HepG2 (cell line): ENCODE data around the gene PPP1R9A. TPM values are rescaled to one million over a fixed set of nuclear protein-coding genes. Genes with fewer than 3 reads are reported as not detected.

Experiments
- ATAC-seq: fragments of 200-7000 bp; cut with Tn5 transposase; 3 replicates; pipeline ENCODE4 v1.9.1; 2020; ENCODE audit warnings: mild to moderate bottlenecking, moderate library complexity
- BruUV-seq: library from RNA; stranded (reverse); fragments of 400-500 nt; replicated peaks from 2 replicates; lab custom pipeline; 2021; lab: Mats Ljungman, UMichigan
- CTCF ChIA-PET: fragments of 300-600 bp; formaldehyde crosslinking; extraction: SDS; loops from one replicate; lab custom pipeline; 2021; ENCODE audit warnings: low total read pairs, inconsistent platforms, low intra/inter-chr PET ratio; lab: Yijun Ruan, JAX
- POLR2A ChIA-PET: fragments of 350-600 bp; sonication (Branson Sonifier 250); formaldehyde crosslinking; loops from one replicate; lab custom pipeline; 2020; ENCODE audit warnings: antibody characterized with exemption, inconsistent platforms; lab: Yijun Ruan, JAX
- DNase-seq: peaks from one replicate; pipeline ENCODE4 v3.0.0-alpha.2; 2015; ENCODE audit warnings: low spot score
- FAIRE-seq: peaks from 3 replicates; lab custom pipeline; 2011; peaks lifted over from hg19 to GRCh38; lab: Jason Lieb, UNC
- H2AFZ ChIP-seq: one replicate; pipeline ENCODE4 v1.6.1; 2011; ENCODE audit warnings: low read length, inconsistent platforms
- H3K27ac ChIP-seq: fragments of 300-600 bp; 3 replicates; pipeline ENCODE4 v1.8.0; 2011; ENCODE audit warnings: mixed run types, mild to moderate bottlenecking, mixed read lengths, low read length, inconsistent platforms; ENCODE audit not compliant: insufficient read depth; ENCODE audit errors: extremely low read length
- H3K27me3 ChIP-seq, 2 experiments: fragments of 200-600 bp in 1 of 2; 2 replicates in 1 of 2; 3 replicates in 1 of 2; pipeline versions ENCODE4 v1.6.0 to v1.8.0; 2011; ENCODE audit warnings: low read length in 2 of 2, mild to moderate bottlenecking in 2 of 2, moderate library complexity in 2 of 2, inconsistent platforms in 1 of 2; ENCODE audit not compliant: insufficient read depth in 2 of 2, control insufficient read depth in 1 of 2
- H3K36me3 ChIP-seq, 2 experiments: fragments of 200-600 bp in 1 of 2; replicated peaks in 1 of 2; 2 replicates in 1 of 2; 3 replicates in 1 of 2; pipeline versions ENCODE4 v1.5.1 to v1.8.0; 2011; ENCODE audit warnings: low read length in 2 of 2, inconsistent platforms in 1 of 2; ENCODE audit not compliant: insufficient read depth in 2 of 2, control insufficient read depth in 1 of 2
- H3K4me1 ChIP-seq: 2 replicates; pipeline ENCODE4 v1.5.1; 2012; ENCODE audit warnings: low read length, inconsistent platforms; ENCODE audit not compliant: insufficient read depth
- H3K4me2 ChIP-seq: 2 replicates; pipeline ENCODE4 v1.6.0; 2011; ENCODE audit warnings: low read depth, low read length, inconsistent platforms
- H3K4me3 ChIP-seq, 3 experiments: fragments of 200-600 bp in 1 of 3; sonication (generic), shearing (Covaris generic) in 1 of 3; replicated peaks in 1 of 3; 2 replicates each; pipeline ENCODE4 v1.5.1; 2011 to 2016; ENCODE audit warnings: low read length in 3 of 3, inconsistent platforms in 2 of 3, low read depth in 2 of 3, mild to moderate bottlenecking in 2 of 3, control low read depth in 1 of 3, mixed read lengths in 1 of 3; ENCODE audit not compliant: insufficient read depth in 1 of 3
- H3K79me2 ChIP-seq: one replicate; pipeline ENCODE4 v1.6.1; 2011; ENCODE audit warnings: low read length, inconsistent platforms; ENCODE audit not compliant: insufficient read depth
- H3K9ac ChIP-seq: 2 replicates; pipeline ENCODE4 v1.6.0; 2011; ENCODE audit warnings: mild to moderate bottlenecking, low read depth, low read length, inconsistent platforms; ENCODE audit not compliant: insufficient read depth
- H3K9me3 ChIP-seq: 2 replicates; pipeline ENCODE4 v1.5.1; 2012; ENCODE audit warnings: mild to moderate bottlenecking, low read length
- H4K20me1 ChIP-seq: 2 replicates; pipeline ENCODE4 v1.6.0; 2011; ENCODE audit warnings: inconsistent platforms, mild to moderate bottlenecking, low read length, moderate library complexity; ENCODE audit not compliant: insufficient read depth
- IRF9 ChIP-seq: sonication (generic); formaldehyde crosslinking; IDR thresholded peaks from 2 replicates; pipeline ENCODE4 v1.8.0; 2022; ENCODE audit warnings: missing genetic modification reagents, mild to moderate bottlenecking, borderline replicate concordance
- MBD4 ChIP-seq: IDR thresholded peaks from 2 replicates; pipeline ENCODE4 v1.6.1; 2012; ENCODE audit warnings: low read length, inconsistent platforms, borderline replicate concordance
- PLSCR1 ChIP-seq: sonication (generic); formaldehyde crosslinking; IDR thresholded peaks from 2 replicates; pipeline ENCODE4 v1.5.0; 2020; ENCODE audit warnings: missing genetic modification reagents, mild to moderate bottlenecking, borderline replicate concordance
- SAP130 ChIP-seq: IDR thresholded peaks from 2 replicates; pipeline ENCODE4 v1.6.1; 2016; ENCODE audit warnings: low read depth
- SIX4 ChIP-seq: sonication (generic); formaldehyde crosslinking; IDR thresholded peaks from 2 replicates; pipeline ENCODE4 v1.4.0; 2020; ENCODE audit warnings: missing genetic modification reagents
- SOX13 ChIP-seq, 3 experiments: fragments of 450-650 bp in 1 of 3; sonication (generic) in 1 of 3; formaldehyde crosslinking in 1 of 3; IDR thresholded peaks in 2 of 3; conservative IDR thresholded peaks in 1 of 3; 2 replicates each; pipeline versions ENCODE4 v1.5.0 to v1.6.1; 2016 to 2020; ENCODE audit warnings: antibody characterized with exemption in 1 of 3, mild to moderate bottlenecking in 1 of 3, missing compliant biosample characterization in 1 of 3, missing genetic modification reagents in 1 of 3, moderate library complexity in 1 of 3
- TRAFD1 ChIP-seq: sonication (generic); formaldehyde crosslinking; IDR thresholded peaks from 2 replicates; pipeline ENCODE4 v1.5.1; 2020; ENCODE audit warnings: missing genetic modification reagents, mild to moderate bottlenecking, borderline replicate concordance
- ZFY ChIP-seq: sonication (generic); formaldehyde crosslinking; IDR thresholded peaks from 2 replicates; pipeline ENCODE4 v1.4.0; 2020; ENCODE audit warnings: missing genetic modification reagents
- ZNF205 ChIP-seq: IDR thresholded peaks from 2 replicates; pipeline ENCODE4 v1.6.1; 2018; ENCODE audit warnings: missing biosample characterization, missing genetic modification reagents
- ZNF296 ChIP-seq: sonication (generic); formaldehyde crosslinking; conservative IDR thresholded peaks from 2 replicates; pipeline ENCODE4 v1.5.0; 2020; ENCODE audit warnings: mild to moderate bottlenecking, missing genetic modification reagents
- ZNF580 ChIP-seq: IDR thresholded peaks from 2 replicates; pipeline ENCODE4 v1.6.1; 2016; ENCODE audit warnings: low read depth, borderline replicate concordance
- ZNF589 ChIP-seq: sonication (generic); formaldehyde crosslinking; conservative IDR thresholded peaks from 2 replicates; pipeline ENCODE4 v1.8.0; 2022; ENCODE audit warnings: mild to moderate bottlenecking, moderate library complexity, missing genetic modification reagents
- WGBS: methylation state at CpG from one replicate; pipeline ENCODE4 v1.1.6; 2017; ENCODE audit warnings: low lambda C conversion rate; 5-methylcytosine and 5-hydroxymethylcytosine counted together
- in situ Hi-C: cut with HindIII; loops from 2 replicates; pipeline ENCODE4 v1.10.0; 2017; ENCODE audit warnings: low pct_unique_long_range_greater_than_20kb; ENCODE audit not compliant: extremely low pct_ligation_motif_present
- intact Hi-C: fragments of 100-400 bp; cut with micrococcal nuclease; formaldehyde crosslinking; loops from one replicate; pipeline ENCODE4 v1.10.0; 2022; ENCODE audit not compliant: unreplicated experiment
- polyA plus RNA-seq, 8 experiments: library from polyadenylated mRNA; depleted of rRNA in 3 of 8; stranded (reverse) in 7 of 8; unstranded in 1 of 8; fragments of >200 nt; fragmentation: Illumina TruSeq in 4 of 8; extraction: Trizol in 4 of 8; gene quantifications; 2 replicates each; pipeline versions ENCODE4 v1.2.1 to v1.2.3, GENCODE V29; 2011 to 2016; ENCODE audit warnings: low read depth in 4 of 8, missing spikeins in 1 of 8, mixed read lengths in 1 of 8; ENCODE audit not compliant: insufficient read depth in 1 of 8
- total RNA-seq, 5 experiments: library from RNA; depleted of rRNA; stranded (reverse); fragments of >200 nt; fragmentation: Illumina TruSeq; extraction: Trizol; gene quantifications; 2 replicates each; pipeline ENCODE4 v1.2.3, GENCODE V29; 2016; ENCODE audit warnings: low read depth in 1 of 5
- TF ChIP-seq, protein P1 (sequence below): sonication (generic); formaldehyde crosslinking; IDR thresholded peaks from 2 replicates; pipeline ENCODE4 v1.4.0; 2020; ENCODE audit warnings: missing genetic modification reagents, mild to moderate bottlenecking, borderline replicate concordance
- TF ChIP-seq, protein P2 (sequence below): sonication (generic); formaldehyde crosslinking; IDR thresholded peaks from 2 replicates; pipeline ENCODE4 v1.5.0; 2020; ENCODE audit warnings: missing genetic modification reagents

Gene PPP1R9A
- total and polyA plus RNA-seq, 2 of the 13 experiments (the other 11 are each of a cell fraction or from before 2014, with no cell fraction given) = 11.4 to 31.9 TPM

DNA sequence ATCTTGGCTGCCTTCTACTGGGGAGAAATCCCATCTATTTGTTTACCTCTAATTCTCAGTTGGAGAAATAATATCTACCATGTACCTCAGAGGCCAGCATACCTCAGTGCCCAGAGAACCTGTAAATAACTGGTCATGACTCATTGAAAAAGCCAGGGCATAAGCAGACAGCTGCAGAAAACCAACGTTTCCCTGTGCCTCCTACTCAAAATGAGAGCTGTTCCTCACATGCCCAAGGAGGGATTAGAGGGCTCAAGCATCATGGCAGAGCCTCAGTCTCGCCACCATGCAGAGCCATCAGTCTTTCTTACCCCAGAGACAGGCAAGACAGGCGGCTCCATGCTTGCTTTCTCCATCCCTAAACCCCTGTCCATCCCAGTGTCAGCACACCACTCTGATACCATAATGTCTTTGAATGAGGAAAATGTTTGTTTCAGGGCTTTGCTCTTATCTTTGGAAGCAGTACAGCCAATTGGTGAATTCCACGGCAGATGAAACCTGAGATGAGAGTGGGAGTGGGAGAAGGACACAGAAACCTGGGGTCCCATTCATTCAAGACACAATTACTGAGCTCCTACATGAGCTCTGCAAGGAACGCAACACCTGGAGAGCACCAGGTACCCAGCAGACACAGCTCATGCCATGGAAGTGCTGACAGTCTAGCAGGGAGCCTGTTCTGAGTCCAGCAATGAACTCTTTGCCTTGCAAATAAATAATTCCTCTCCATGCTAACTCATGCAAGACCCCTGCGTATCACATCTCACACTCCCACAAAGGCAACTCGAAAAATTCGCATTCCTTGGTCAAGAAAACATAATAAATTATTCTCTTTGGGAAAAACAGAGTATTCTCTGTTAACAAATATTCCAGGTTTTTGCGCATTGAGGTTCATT, 395.9 kb downstream of the PPP1R9A start:
- CTCF ChIA-PET = no interaction called here
- H3K36me3 ChIP-seq = no peaks in the 10 kb centered on the region
- TF ChIP-seq IRF9 (CRISPR knock-in tag) (no peak), ZNF296 (CRISPR knock-in tag) (no peak), SIX4 (CRISPR knock-in tag) (no peak), ZNF205 (CRISPR knock-in tag) (no peak), SOX13 (IDR thresholded peaks at IDR 0.05) (no peak), SOX13 (CRISPR knock-in tag; conservative IDR thresholded peaks at IDR 0.05 in 1 of 2, IDR thresholded peaks at IDR 0.05 in 1 of 2) (no peak), ZNF589 (CRISPR knock-in tag) (no peak), ZFY (CRISPR knock-in tag) (no peak), TRAFD1 (CRISPR knock-in tag) (no peak), SAP130 (no peak), PLSCR1 (CRISPR knock-in tag) (no peak), MBD4 (no peak), ZNF580 (CRISPR knock-in tag) (no peak)
- TF ChIP-seq, protein P1, sequence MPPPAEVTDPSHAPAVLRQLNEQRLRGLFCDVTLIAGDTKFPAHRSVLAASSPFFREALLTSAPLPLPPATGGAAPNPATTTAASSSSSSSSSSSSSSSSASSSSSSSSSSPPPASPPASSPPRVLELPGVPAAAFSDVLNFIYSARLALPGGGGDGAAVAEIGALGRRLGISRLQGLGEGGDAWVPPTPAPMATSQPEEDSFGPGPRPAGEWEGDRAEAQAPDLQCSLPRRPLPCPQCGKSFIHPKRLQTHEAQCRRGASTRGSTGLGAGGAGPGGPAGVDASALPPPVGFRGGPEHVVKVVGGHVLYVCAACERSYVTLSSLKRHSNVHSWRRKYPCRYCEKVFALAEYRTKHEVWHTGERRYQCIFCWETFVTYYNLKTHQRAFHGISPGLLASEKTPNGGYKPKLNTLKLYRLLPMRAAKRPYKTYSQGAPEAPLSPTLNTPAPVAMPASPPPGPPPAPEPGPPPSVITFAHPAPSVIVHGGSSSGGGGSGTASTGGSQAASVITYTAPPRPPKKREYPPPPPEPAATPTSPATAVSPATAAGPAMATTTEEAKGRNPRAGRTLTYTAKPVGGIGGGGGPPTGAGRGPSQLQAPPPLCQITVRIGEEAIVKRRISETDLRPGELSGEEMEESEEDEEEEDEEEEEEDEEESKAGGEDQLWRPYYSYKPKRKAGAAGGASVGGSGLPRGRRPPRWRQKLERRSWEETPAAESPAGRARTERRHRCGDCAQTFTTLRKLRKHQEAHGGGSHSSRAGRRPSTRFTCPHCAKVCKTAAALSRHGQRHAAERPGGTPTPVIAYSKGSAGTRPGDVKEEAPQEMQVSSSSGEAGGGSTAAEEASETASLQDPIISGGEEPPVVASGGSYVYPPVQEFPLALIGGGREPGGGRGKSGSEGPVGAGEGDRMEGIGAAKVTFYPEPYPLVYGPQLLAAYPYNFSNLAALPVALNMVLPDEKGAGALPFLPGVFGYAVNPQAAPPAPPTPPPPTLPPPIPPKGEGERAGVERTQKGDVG (CRISPR knock-in tag) = no peak
- TF ChIP-seq, protein P2, sequence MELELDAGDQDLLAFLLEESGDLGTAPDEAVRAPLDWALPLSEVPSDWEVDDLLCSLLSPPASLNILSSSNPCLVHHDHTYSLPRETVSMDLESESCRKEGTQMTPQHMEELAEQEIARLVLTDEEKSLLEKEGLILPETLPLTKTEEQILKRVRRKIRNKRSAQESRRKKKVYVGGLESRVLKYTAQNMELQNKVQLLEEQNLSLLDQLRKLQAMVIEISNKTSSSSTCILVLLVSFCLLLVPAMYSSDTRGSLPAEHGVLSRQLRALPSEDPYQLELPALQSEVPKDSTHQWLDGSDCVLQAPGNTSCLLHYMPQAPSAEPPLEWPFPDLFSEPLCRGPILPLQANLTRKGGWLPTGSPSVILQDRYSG (CRISPR knock-in tag) = no peak

More for the DNA sequence above, 395.9 kb downstream of the PPP1R9A start:
- POLR2A ChIA-PET = no interaction called here
- Histone ChIP-seq H3K79me2 (no peaks in the 10 kb centered on the region), H4K20me1 (no peaks in the 10 kb centered on the region), H3K9ac (no peak overlapping the region), H3K27me3 (no peaks in the 10 kb centered on the region), H3K9me3 (no peaks in the 10 kb centered on the region), H2AFZ (no peak overlapping the region), H3K27ac (no peak overlapping the region), H3K4me1 (no peaks in the 10 kb centered on the region), H3K4me2 (no peak overlapping the region), H3K4me3 (no peak overlapping the region)
- intact Hi-C loops = no loop called here
- 47% methylated on average over 9 of the region's 9 CpGs for WGBS
- ATAC-seq (peak; percentile 37; the same call in 2 of the 3 replicates), DNase-seq (no peak), FAIRE-seq (no peak)
- no TSS peak for BruUV-seq
- in situ Hi-C loops = no loop called here
